Osteoblast (primary cell): ENCODE measurements around the gene NES. TPM values are rescaled to one million over a fixed set of nuclear protein-coding genes. Genes with fewer than 3 reads are reported as not detected.

Experiments
- DNase-seq: peaks from one replicate; pipeline ENCODE4 v3.0.0; 2011; ENCODE audit warnings: low spot score, mixed read lengths; ENCODE audit not compliant: insufficient read length; ENCODE audit errors: missing footprints
- H2AFZ ChIP-seq: 2 replicates; pipeline ENCODE4 v1.6.0; 2011; ENCODE audit warnings: mild to moderate bottlenecking, low read length
- H3K27ac ChIP-seq: 2 replicates; pipeline ENCODE4 v1.5.1; 2011; ENCODE audit warnings: mild to moderate bottlenecking, low read depth, low read length, moderate library complexity
- H3K27me3 ChIP-seq: 2 replicates; pipeline ENCODE4 v1.6.0; 2012; ENCODE audit warnings: mild to moderate bottlenecking, control low read depth, inconsistent platforms, low read length, moderate library complexity; ENCODE audit not compliant: insufficient read depth
- H3K36me3 ChIP-seq: 2 replicates; pipeline ENCODE4 v1.5.1; 2011; ENCODE audit warnings: mild to moderate bottlenecking, low read length, control low read depth, moderate library complexity; ENCODE audit not compliant: insufficient read depth
- H3K4me1 ChIP-seq: 2 replicates; pipeline ENCODE4 v1.5.1; 2011; ENCODE audit warnings: mild to moderate bottlenecking, low read length, control low read depth, moderate library complexity; ENCODE audit not compliant: insufficient read depth
- H3K4me2 ChIP-seq: 2 replicates; pipeline ENCODE4 v1.6.0; 2011; ENCODE audit warnings: mild to moderate bottlenecking, low read length; ENCODE audit not compliant: insufficient read depth
- H3K4me3 ChIP-seq: fragments of 200-600 bp; sonication (generic); 3 replicates; pipeline ENCODE4 v1.5.1; 2012; ENCODE audit warnings: mild to moderate bottlenecking, low read length, inconsistent platforms; ENCODE audit not compliant: insufficient read depth
- H3K79me2 ChIP-seq: 2 replicates; pipeline ENCODE4 v1.6.0; 2012; ENCODE audit warnings: mild to moderate bottlenecking, low read length, control low read depth, inconsistent platforms; ENCODE audit not compliant: insufficient read depth
- H3K9me3 ChIP-seq: 2 replicates; pipeline ENCODE4 v1.5.1; 2011; ENCODE audit warnings: low read depth, low read length, control low read depth
- H4K20me1 ChIP-seq: 2 replicates; pipeline ENCODE4 v1.6.0; 2012; ENCODE audit warnings: mild to moderate bottlenecking, low read length, control low read depth; ENCODE audit not compliant: insufficient read depth
- CTCF ChIP-seq: IDR thresholded peaks from 2 replicates; pipeline ENCODE4 v1.5.1; 2011; ENCODE audit warnings: mild to moderate bottlenecking, low read depth, low read length, moderate library complexity; ENCODE audit errors: extremely low read depth
- total RNA-seq: library from RNA; depleted of rRNA; stranded (reverse); fragments of >200 nt; gene quantifications from 2 replicates; pipeline ENCODE4 v1.2.3, GENCODE V29; 2012

Gene NES
- total RNA-seq, 1 donor: 0.36 TPM

DNA sequence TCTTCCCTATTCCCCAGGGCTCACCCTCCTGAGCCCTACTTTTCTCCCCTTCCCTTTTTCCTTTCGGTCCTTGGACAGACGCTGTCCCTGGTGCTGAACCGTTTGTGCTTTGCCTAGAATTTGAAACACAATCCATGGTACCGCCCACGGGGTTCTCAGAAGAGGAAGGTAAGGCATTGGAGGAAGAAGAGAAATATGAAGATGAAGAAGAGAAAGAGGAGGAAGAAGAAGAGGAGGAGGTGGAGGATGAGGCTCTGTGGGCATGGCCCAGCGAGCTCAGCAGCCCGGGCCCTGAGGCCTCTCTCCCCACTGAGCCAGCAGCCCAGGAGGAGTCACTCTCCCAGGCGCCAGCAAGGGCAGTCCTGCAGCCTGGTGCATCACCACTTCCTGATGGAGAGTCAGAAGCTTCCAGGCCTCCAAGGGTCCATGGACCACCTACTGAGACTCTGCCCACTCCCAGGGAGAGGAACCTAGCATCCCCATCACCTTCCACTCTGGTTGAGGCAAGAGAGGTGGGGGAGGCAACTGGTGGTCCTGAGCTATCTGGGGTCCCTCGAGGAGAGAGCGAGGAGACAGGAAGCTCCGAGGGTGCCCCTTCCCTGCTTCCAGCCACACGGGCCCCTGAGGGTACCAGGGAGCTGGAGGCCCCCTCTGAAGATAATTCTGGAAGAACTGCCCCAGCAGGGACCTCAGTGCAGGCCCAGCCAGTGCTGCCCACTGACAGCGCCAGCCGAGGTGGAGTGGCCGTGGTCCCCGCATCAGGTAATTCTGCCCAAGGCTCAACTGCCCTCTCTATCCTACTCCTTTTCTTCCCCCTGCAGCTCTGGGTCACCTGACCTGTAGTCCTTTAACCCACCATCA lies 24.8 kb downstream of the NES start:
- Histone ChIP-seq H3K27me3 (peaks cover 51% of the 10 kb centered on the region), H3K4me2 (no peak overlapping the region), H4K20me1 (peaks cover 5% of the 10 kb centered on the region), H3K27ac (no peak overlapping the region), H3K36me3 (no peaks in the 10 kb centered on the region), H3K4me1 (peaks cover 6% of the 10 kb centered on the region), H3K4me3 (no peak overlapping the region), H2AFZ (no peak overlapping the region), H3K79me2 (no peaks in the 10 kb centered on the region), H3K9me3 (no peaks in the 10 kb centered on the region)
- no peak for TF ChIP-seq CTCF
- peak; percentile 89 for DNase-seq

DNA sequence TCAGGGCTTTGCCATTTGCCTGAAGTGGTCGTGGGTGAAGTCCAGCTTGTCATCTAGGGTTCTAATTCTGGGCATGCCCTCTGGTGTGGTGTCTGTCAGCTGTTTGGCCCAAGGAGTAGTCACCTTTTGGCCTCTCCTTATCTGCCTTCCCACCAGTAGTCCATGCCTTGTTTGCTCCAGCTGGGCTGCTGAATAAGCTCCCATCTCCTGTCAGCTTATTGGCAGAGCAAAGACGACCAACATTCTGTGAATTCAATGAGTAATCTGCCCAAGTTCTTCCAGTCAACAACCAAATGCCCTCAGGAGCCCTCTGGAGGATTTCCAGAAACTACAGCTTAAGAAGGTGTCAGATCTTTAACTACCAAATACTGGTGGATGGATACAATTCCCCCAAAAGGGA lies 28.3 kb downstream of the NES start:
- no peaks in the 10 kb centered on the region for H3K9me3 ChIP-seq
- H3K4me3 ChIP-seq: no peak overlapping the region
- peak; percentile 79 for DNase-seq
- no peaks in the 10 kb centered on the region for H3K79me2 ChIP-seq
- no peaks in the 10 kb centered on the region for H3K4me1 ChIP-seq
- no peaks in the 10 kb centered on the region for H3K36me3 ChIP-seq
- H3K4me2 ChIP-seq: no peak overlapping the region
- TF ChIP-seq CTCF: no peak
- H3K27ac ChIP-seq: no peak overlapping the region
- H4K20me1 ChIP-seq: peaks cover 5% of the 10 kb centered on the region
- H3K27me3 ChIP-seq: peaks cover 57% of the 10 kb centered on the region
- no peak overlapping the region for H2AFZ ChIP-seq

DNA sequence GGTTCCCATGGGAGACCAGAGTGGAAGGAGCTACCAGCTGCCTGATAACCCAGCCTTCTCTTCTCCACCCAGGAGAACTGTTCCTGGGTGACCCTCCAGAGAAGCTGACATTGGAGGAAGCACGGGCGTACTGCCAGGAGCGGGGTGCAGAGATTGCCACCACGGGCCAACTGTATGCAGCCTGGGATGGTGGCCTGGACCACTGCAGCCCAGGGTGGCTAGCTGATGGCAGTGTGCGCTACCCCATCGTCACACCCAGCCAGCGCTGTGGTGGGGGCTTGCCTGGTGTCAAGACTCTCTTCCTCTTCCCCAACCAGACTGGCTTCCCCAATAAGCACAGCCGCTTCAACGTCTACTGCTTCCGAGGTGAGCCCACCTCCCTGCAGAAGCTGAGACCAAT lies 28.7 kb downstream of the NES start:
- no peak overlapping the region for H3K4me2 ChIP-seq
- peak; percentile 82 for DNase-seq
- no peak overlapping the region for H2AFZ ChIP-seq
- TF ChIP-seq CTCF: no peak
- no peaks in the 10 kb centered on the region for H3K9me3 ChIP-seq
- no peaks in the 10 kb centered on the region for H3K36me3 ChIP-seq
- no peaks in the 10 kb centered on the region for H3K79me2 ChIP-seq
- H3K27me3 ChIP-seq: peaks cover 60% of the 10 kb centered on the region
- peaks cover 5% of the 10 kb centered on the region for H4K20me1 ChIP-seq
- no peaks in the 10 kb centered on the region for H3K4me1 ChIP-seq
- H3K4me3 ChIP-seq: no peak overlapping the region
- H3K27ac ChIP-seq: no peak overlapping the region

- Histone ChIP-seq H3K9me3 (no peaks in the 10 kb centered on the region), H3K4me3 (no peak overlapping the region), H3K4me1 (no peaks in the 10 kb centered on the region), H4K20me1 (peaks cover 2% of the 10 kb centered on the region), H3K27me3 (peaks cover 65% of the 10 kb centered on the region), H3K36me3 (no peaks in the 10 kb centered on the region), H3K4me2 (no peak overlapping the region), H3K79me2 (no peaks in the 10 kb centered on the region), H2AFZ (no peak overlapping the region), H3K27ac (no peak overlapping the region)
- DNase-seq: peak; percentile 67
- no peak for TF ChIP-seq CTCF
Measured at GRCh38 chr1:156647351-156647750, 29.9 kb downstream of the NES start.
